Colonic mucosa (tissue), 4 donors: ENCODE results near the gene STT3A. TPM values are rescaled to one million over a fixed set of nuclear protein-coding genes. Genes with fewer than 3 reads are reported as not detected.

ENCODE experiments used
- DNase-seq: peaks from one replicate; pipeline ENCODE4 v3.0.0-alpha.2; 2020
- H3K27ac ChIP-seq: fragments of 200-600 bp; one replicate; pipeline ENCODE4 v1.8.0; 2021
- H3K27me3 ChIP-seq: fragments of 200-600 bp; one replicate; pipeline ENCODE4 v1.8.0; 2021
- H3K36me3 ChIP-seq: fragments of 200-600 bp; one replicate; pipeline ENCODE4 v1.8.0; 2021
- H3K4me1 ChIP-seq: fragments of 200-600 bp; one replicate; pipeline ENCODE4 v1.8.0; 2021; ENCODE audit warnings: mild to moderate bottlenecking
- H3K4me3 ChIP-seq: fragments of 200-600 bp; one replicate; pipeline ENCODE4 v1.8.0; 2021
- H3K9ac ChIP-seq, 2 donors: one replicate each; pipeline ENCODE4 v1.7.0; 2013; ENCODE audit warnings: control low read depth in 2 of 2, low read depth in 2 of 2, low read length in 2 of 2
- H3K9me3 ChIP-seq: fragments of 200-600 bp; one replicate; pipeline ENCODE4 v1.8.0; 2021
- intact Hi-C: fragments of 100-400 bp; cut with DNase I; formaldehyde crosslinking; loops from one replicate; pipeline ENCODE4 v1.14.1; 2022
- total RNA-seq, 2 donors: library from RNA; stranded (reverse); fragmentation: NEBNext Ultra II Directional in 1 of 2; extraction: Animal tissue kit (Norgen Biotek cat#: 25700) in 1 of 2; gene quantifications; one replicate each; pipeline ENCODE4 v1.2.1, GENCODE V29; 2021
- TF ChIP-seq, protein P1 (sequence below): fragments of 200-600 bp; IDR thresholded peaks from one replicate; pipeline ENCODE4 v1.8.0; 2022; ENCODE audit warnings: antibody characterized with exemption, mild to moderate bottlenecking
- donor health status: healthy.
- donor health status: DM: no; HTN: no; CAD: no.
- donor health status: DM: no; HTN: no; CAD: no.

Gene STT3A
- total RNA-seq, 2 donors from 2014 or later = 130 to 183 TPM

DNA sequence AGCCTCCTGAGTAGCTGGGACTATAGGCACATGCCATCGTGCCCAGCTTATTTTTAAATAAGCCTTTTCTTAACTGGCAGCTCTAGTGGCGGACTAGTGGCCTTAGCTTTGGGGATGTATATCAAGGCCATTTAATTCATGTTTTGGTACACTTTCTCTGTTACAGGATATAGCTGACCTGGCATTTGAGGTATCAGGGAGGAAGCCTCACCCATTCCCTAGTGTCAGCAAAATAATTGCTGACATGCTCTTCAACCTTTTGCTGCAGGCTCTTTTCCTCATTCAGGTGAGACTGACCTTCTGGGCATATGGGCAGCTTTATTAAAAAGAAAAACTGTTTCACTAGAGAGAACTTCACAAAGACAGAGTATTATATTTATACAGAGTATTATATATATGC is 13.9 kb upstream of the STT3A start:
- Histone ChIP-seq H3K27ac (no peak overlapping the region), H3K36me3 (peaks cover 12% of the 10 kb centered on the region), H3K9ac (no peak overlapping the region), H3K27me3 (no peaks in the 10 kb centered on the region), H3K4me1 (no peaks in the 10 kb centered on the region), H3K9me3 (no peaks in the 10 kb centered on the region), H3K4me3 (no peak overlapping the region)
- TF ChIP-seq, protein P1, sequence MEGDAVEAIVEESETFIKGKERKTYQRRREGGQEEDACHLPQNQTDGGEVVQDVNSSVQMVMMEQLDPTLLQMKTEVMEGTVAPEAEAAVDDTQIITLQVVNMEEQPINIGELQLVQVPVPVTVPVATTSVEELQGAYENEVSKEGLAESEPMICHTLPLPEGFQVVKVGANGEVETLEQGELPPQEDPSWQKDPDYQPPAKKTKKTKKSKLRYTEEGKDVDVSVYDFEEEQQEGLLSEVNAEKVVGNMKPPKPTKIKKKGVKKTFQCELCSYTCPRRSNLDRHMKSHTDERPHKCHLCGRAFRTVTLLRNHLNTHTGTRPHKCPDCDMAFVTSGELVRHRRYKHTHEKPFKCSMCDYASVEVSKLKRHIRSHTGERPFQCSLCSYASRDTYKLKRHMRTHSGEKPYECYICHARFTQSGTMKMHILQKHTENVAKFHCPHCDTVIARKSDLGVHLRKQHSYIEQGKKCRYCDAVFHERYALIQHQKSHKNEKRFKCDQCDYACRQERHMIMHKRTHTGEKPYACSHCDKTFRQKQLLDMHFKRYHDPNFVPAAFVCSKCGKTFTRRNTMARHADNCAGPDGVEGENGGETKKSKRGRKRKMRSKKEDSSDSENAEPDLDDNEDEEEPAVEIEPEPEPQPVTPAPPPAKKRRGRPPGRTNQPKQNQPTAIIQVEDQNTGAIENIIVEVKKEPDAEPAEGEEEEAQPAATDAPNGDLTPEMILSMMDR = no peak
- no peak for DNase-seq
- intact Hi-C loops = no loop called here

GRCh38 chr11:125579811-125580210 is 12.8 kb upstream of the STT3A start:
- intact Hi-C loops = loop anchor here (5.0 kb wide), 1 partner anchor 37 kb away; no protein-coding TSS in a partner anchor
- Histone ChIP-seq H3K27ac (no peak overlapping the region), H3K4me1 (no peaks in the 10 kb centered on the region), H3K36me3 (peaks cover 12% of the 10 kb centered on the region), H3K9me3 (no peaks in the 10 kb centered on the region), H3K27me3 (no peaks in the 10 kb centered on the region), H3K4me3 (no peak overlapping the region), H3K9ac (no peak overlapping the region)
- no peak for DNase-seq
- TF ChIP-seq, protein P1 = no peak

- no peaks in the 10 kb centered on the region for H3K9me3 ChIP-seq
- H3K4me1 ChIP-seq = no peaks in the 10 kb centered on the region
- H3K27ac ChIP-seq = no peak overlapping the region
- H3K9ac ChIP-seq = no peak overlapping the region
- TF ChIP-seq, protein P1 = no peak
- no peak for DNase-seq
- no peak overlapping the region for H3K4me3 ChIP-seq
- peaks cover 7% of the 10 kb centered on the region for H3K36me3 ChIP-seq
- H3K27me3 ChIP-seq = no peaks in the 10 kb centered on the region
- intact Hi-C loops = loop anchor here (5.0 kb wide), 1 partner anchor 34 kb away; no protein-coding TSS in a partner anchor
Measured at GRCh38 chr11:125583496-125583895, 9.2 kb upstream of the STT3A start.

- intact Hi-C loops = no loop called here
- Histone ChIP-seq H3K9me3 (no peaks in the 10 kb centered on the region), H3K36me3 (no peaks in the 10 kb centered on the region), H3K27ac (no peak overlapping the region), H3K4me3 (no peak overlapping the region), H3K4me1 (no peaks in the 10 kb centered on the region), H3K27me3 (no peaks in the 10 kb centered on the region), H3K9ac (no peak overlapping the region)
- DNase-seq = no peak
- TF ChIP-seq, protein P1 = no peak
Measured at GRCh38 chr11:125585487-125585886, 7.2 kb upstream of the STT3A start.

GRCh38 chr11:125586623-125587022 is 6.0 kb upstream of the STT3A start:
- H3K27me3 ChIP-seq = no peaks in the 10 kb centered on the region
- intact Hi-C loops = no loop called here
- no peak for DNase-seq
- TF ChIP-seq, protein P1 = no peak
- H3K27ac ChIP-seq = no peak overlapping the region
- H3K4me3 ChIP-seq = no peak overlapping the region
- H3K9me3 ChIP-seq = no peaks in the 10 kb centered on the region
- H3K4me1 ChIP-seq = no peaks in the 10 kb centered on the region
- no peak overlapping the region for H3K9ac ChIP-seq
- no peaks in the 10 kb centered on the region for H3K36me3 ChIP-seq
